ENCODE data around the gene RNF167.
A peak's percentile ranks its signal among the peaks of the same experiment; 100 is the strongest.

GRCh38 chr17:4950746-4951204, 10.7 kb downstream of the RNF167 start, which contains the start of gene ENO3:
- TF ChIP-seq, protein P1, sequence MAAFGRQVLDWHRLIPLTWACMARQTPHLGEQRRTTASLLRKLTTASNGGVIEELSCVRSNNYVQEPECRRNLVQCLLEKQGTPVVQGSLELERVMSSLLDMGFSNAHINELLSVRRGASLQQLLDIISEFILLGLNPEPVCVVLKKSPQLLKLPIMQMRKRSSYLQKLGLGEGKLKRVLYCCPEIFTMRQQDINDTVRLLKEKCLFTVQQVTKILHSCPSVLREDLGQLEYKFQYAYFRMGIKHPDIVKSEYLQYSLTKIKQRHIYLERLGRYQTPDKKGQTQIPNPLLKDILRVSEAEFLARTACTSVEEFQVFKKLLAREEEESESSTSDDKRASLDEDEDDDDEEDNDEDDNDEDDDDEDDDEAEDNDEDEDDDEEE (CRISPR knock-in tag; IDR thresholded peaks at IDR 0.05), result no peak
- TF ChIP-seq POLR2AphosphoS2 (IDR thresholded peaks at IDR 0.05; ENCODE audit: low read depth, low read length), result no peak
- TF ChIP-seq TCF7L2 (IDR thresholded peaks at IDR 0.05; ENCODE audit: low read depth, low read length), result no peak
- TF ChIP-seq ZZZ3 (CRISPR knock-in tag; IDR thresholded peaks at IDR 0.05; ENCODE audit: borderline replicate concordance), result no peak
- TF ChIP-seq ZNF281 (CRISPR knock-in tag; IDR thresholded peaks at IDR 0.05; ENCODE audit: borderline replicate concordance), result peak; percentile 48; the same call in 1 of the 2 replicates

All from HepG2 (cell line).